HG02973 (cell line): ENCODE results near the gene METTL27.
"Not testable (repeated sequence)": the region's sequence is repeated elsewhere in the genome, so short reads cannot be mapped to it uniquely, and the experiment has no call there.

Experiments
- ATAC-seq: cut with Tn5 transposase; IDR thresholded peaks from one replicate; pipeline ENCODE4 v1.9.1; 2021; ENCODE audit warnings: moderate library complexity; ENCODE audit not compliant: unreplicated experiment

METTL27 gene

GRCh38 chr7:73869011-73869798, 26.9 kb upstream of the METTL27 start:
- ATAC-seq: no peak

GRCh38 chr7:73866446-73866767, 24.1 kb upstream of the METTL27 start:
- no peak for ATAC-seq

- no peak for ATAC-seq
These were observed 23.6 kb upstream of the METTL27 start for GRCh38 chr7:73865738-73866445.

- no peak for ATAC-seq
These were observed 22.8 kb upstream of the METTL27 start for GRCh38 chr7:73864981-73865711.

- ATAC-seq: no peak
These were observed 19.0 kb upstream of the METTL27 start for GRCh38 chr7:73861305-73861704.

GRCh38 chr7:73860859-73861258, 18.5 kb upstream of the METTL27 start, which contains the start of gene TMEM270:
TMEM270 (plus strand) TSS chr7:73861159; CDS start chr7:73861195, 36 bp downstream.
- ATAC-seq: no peak

- no peak for ATAC-seq
These were observed 16.5 kb upstream of the METTL27 start for GRCh38 chr7:73858807-73859206.

- no peak for ATAC-seq
These were observed 14.6 kb upstream of the METTL27 start for GRCh38 chr7:73856941-73857340.

- ATAC-seq: no peak
These were observed 10.2 kb upstream of the METTL27 start for GRCh38 chr7:73852500-73852899.

- ATAC-seq: peak; percentile 84
These were observed 9.4 kb upstream of the METTL27 start for GRCh38 chr7:73851410-73852338.

- ATAC-seq: no peak
These were observed 8.5 kb upstream of the METTL27 start for GRCh38 chr7:73850781-73851207.

- ATAC-seq: no peak
These were observed 5.8 kb upstream of the METTL27 start for GRCh38 chr7:73847941-73848723.

- ATAC-seq: not testable (repeated sequence)
These were observed 3.4 kb upstream of the METTL27 start for GRCh38 chr7:73845701-73846195.

- ATAC-seq: no peak
These were observed 2.6 kb upstream of the METTL27 start for GRCh38 chr7:73844848-73845460.

GRCh38 chr7:73844131-73844547, 1.8 kb upstream of the METTL27 start:
- ATAC-seq: no peak

- ATAC-seq: no peak
These were observed 638 bp downstream of the METTL27 start for GRCh38 chr7:73841689-73842066.

GRCh38 chr7:73840715-73841379, 1.5 kb downstream of the METTL27 start:
- ATAC-seq: no peak
